Measurements from ENCODE around the gene WDR7.

Gene WDR7

DNA sequence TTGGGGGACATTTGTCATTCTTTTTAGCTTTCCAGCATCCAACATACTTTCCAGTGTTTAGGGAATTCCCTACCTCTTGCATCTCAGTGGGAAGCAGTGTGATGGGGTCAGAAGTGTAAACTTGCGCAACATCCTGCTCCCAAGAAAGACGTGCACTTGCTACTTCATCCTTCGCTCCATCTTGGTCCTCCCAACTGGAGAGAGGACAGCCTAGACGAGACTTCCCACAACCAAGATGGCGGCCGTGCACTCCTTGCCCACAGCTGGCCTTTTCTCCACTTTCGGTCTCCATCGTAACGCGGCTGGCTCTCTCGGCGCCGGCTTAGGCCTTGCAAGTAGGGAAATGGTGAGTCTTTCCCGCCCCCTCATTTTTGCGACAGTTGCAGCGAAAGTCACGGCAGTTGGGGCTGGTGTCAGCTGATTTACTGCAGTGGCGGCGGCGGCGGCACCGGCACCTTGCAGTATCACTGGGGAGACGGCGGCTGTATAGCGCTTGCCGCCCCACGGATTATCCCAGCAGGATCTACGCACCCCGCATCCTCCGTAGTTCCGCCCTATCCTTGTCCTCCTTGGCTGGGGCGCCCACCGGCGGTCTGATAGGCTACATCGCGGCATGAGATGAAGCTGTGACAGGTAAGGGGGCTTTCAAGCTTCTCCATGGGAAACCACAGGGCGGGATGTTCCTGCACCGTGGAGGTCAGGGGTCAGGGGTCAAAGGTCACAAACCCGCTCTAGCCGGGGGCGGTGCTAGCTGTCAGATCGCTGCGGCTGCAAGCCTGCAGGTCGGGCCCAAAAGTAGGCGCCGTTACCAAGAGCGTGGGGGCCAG, at the start of gene WDR7:
Gene WDR7 (plus strand): TSS at position 416 of the 827 bp plus-strand sequence. CDS start 21,157 bp downstream, outside the sequence.
- DNase-seq (ENCODE audit: low read depth in 1 of 2, low spot score in 1 of 2), result peak; percentile 86 to 97

DNA sequence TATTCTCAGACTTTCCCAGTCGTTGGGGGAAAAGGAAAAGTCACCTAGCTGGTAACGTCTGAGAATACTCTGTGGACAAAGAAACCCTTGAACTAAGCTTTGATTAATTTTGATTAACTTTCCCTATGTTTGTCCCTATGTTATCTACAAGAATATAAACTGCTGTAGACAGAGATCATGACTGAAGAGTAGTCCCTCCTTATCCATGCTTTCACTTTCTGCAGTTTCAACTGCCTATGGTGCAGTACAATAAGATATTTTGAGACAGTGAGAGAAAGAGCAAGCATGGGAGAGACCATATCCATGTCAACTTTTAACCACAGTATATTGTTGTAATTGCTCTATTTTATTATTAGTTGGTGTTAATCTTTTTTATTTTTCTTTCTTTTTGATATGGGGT, 44.5 kb upstream of the WDR7 start:
- no peak for DNase-seq (ENCODE audit: low read depth in 1 of 2, low spot score in 1 of 2)

DNA sequence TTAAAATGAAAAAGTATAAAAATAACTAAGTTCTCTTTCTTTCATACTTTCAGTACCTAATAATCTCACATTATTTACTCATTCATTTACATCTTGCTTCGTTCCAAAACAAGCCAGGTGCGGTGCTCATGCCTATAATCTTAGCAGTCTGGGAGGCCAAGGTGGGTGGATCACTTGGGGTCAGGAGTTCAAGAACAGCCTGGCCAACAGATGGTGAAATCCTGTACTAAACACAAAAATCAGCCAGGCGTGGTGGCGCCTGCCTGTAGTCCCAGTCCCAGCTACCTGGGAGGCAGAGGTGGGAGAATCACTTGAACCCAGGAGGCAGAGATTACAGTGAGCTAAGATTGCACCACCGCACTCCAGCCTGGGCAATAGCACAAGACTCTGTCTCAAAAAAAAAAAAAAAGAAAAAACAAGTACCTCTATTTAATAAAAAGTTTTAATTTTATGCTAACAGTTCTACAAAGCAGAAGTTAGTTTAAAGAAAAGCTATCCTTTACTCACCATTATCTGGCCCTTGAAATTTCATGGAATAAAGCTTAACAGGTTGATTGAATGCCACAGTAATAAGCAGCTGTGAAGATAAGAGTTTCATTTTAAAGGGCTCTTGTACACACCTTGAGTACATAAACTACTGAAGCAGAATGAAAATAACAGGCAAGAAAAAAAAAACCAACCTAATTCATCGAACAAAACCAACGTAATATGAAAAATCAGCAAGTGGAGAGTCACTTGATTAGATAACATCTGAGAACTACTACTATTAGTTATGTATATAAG, 35.2 kb upstream of the WDR7 start:
- DNase-seq (ENCODE audit: low read depth in 1 of 2, low spot score in 1 of 2), result no peak

- DNase-seq (ENCODE audit: low read depth in 1 of 2, low spot score in 1 of 2), result no peak
Observed at GRCh38 chr18:56627991-56628390, 23.2 kb upstream of the WDR7 start.

DNA sequence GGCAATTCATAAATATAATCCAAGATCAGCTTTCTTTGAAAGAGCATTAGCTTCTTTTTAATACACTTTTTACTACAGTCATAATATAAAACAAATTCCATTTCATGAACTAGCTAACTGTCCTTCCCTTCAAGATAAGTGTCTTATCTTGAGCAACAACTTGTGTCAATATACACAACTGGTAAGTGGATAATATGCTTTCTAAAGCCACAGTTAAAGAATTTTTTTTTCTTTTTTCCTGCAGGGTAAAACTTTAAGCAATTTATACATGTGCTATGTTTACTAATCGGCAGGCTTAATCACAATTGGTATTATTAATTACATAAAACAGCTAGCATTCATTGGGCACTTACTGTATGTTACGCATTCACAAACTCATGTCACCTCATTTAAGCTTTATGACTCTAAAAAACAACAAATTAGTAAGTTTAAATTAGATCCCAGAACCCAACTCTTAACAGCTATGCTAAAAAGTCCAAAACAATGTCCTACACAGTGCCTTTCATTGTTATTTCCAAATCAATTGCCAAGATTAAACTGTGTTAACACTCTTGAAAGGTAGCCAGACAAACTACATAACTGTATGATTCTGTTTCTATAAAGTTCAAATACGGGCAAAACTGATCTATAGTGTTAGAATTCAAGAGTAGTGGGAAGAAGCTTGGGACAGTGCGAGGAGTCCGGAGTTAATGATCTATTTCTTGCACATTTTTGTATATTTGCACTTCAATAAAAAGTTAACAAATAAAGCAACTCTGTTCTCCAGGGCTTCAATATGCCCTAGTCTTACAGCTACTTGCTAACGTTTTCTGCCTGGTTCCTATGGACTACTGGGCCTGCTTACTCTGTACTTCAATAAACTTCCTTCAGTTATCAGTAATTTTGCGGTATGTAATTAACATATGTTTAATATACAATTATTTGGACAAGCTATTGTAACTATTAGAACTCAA, 18.8 kb upstream of the WDR7 start:
- DNase-seq (ENCODE audit: low read depth in 1 of 2, low spot score in 1 of 2), result no peak

GRCh38 chr18:56635007-56635406, 16.2 kb upstream of the WDR7 start:
- no peak for DNase-seq (ENCODE audit: low read depth in 1 of 2, low spot score in 1 of 2)

- no peak for DNase-seq (ENCODE audit: low read depth in 1 of 2, low spot score in 1 of 2)
Observed at GRCh38 chr18:56637176-56637575, 14.0 kb upstream of the WDR7 start.

DNA sequence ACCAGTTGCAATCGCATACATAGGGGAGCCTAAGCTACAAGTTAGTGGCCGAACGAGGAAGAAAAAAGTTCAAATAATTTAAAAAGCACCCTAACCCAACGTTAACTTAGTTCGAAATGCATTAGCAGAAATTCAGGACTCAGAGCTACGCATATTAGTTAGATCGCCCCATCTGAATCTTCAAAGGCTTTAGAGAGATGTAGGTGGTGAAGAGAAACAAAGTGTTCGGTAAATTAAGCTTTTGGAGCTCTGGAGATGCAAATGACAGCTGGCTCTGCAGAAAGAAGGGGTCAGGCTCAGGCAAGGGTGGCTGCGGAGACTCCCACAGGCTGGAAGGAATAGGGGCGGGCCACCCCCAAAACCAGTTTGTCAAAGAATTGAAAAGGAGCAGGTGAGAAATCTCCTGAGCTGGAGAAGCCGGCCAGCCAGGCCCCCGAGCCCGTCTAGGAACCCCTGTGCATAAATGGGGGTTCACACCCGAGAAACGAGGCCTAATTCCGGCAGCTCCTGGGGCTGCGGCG, 13.4 kb upstream of the WDR7 start:
- DNase-seq (ENCODE audit: low read depth in 1 of 2, low spot score in 1 of 2), result no peak

GRCh38 chr18:56638232-56639103, 12.7 kb upstream of the WDR7 start, which contains the start of gene TXNL1:
Gene TXNL1, minus strand, starts transcription at chr18:56638592. Its CDS starts 152 bp downstream, at chr18:56638440.
- DNase-seq (ENCODE audit: low read depth in 1 of 2, low spot score in 1 of 2), result peak; percentile 97 to 100

DNA sequence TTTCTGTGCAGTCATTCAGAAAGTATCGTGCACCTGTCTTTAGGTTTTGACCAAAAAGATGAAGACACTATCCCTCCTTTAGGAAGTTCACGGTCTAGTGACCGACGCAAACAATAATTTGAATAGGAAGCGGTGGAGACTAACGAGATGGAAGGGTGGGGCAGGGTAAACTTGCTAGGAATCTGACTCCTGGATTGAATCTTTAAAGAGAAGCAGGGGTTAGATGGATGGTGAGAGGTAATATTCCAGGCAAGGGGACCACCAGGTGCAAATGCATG, 12.1 kb upstream of the WDR7 start:
- no peak for DNase-seq (ENCODE audit: low read depth in 1 of 2, low spot score in 1 of 2)

DNA sequence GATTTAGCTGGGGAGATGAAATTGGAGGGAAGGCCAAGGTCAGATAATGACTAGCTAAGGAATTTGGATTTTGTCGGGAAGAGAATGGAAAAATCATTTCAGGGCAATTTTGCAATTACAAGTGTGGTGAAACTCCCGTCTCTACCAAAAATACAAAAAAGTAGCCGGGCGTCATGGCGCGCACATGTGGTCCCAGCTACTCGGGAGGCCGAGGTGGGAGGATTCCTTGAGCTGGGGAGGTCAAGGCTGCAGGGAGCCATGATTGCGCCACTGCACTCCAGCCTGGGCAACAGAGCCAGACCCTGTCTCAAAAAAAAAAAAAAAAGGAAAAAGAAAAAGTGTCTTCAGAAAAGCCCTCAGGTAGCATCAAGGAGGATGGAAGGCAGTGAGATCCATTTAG, 11.6 kb upstream of the WDR7 start:
- DNase-seq (ENCODE audit: low read depth in 1 of 2, low spot score in 1 of 2), result no peak

DNA sequence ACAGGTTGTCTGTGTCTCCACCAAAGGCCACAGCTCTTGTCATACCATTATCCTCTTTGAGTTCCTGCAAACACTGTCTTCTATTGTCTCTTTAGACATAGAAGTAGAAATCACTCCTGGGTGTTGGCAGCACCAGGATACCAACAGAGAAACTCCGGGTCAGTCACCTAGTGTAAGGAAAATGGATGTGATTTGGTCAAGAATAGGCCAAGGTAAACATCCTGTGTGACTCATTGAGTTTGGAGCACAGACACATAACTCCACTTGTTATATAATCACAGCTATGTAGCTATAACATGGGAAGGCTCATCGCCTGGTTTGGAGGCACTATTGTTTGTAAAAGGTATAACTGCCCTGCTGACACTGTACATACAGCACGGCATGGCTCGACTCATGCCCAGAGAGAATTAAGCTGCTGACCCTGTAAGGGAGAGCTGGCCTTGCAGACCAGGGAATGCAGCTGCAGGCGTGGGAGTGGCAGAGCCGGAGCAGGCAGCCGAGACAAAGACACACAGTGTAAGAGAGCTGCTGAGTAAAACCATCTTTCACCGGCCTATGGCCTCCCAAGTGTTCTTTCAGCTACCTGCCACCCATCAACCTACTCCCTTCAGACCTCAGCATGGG, 9.3 kb upstream of the WDR7 start:
- DNase-seq (ENCODE audit: low read depth in 1 of 2, low spot score in 1 of 2), result no peak

GRCh38 chr18:56643381-56643780, 7.8 kb upstream of the WDR7 start:
- DNase-seq (ENCODE audit: low read depth in 1 of 2, low spot score in 1 of 2), result no peak

GRCh38 chr18:56645415-56646016, 5.6 kb upstream of the WDR7 start:
- DNase-seq (ENCODE audit: low read depth in 1 of 2, low spot score in 1 of 2), result no peak

DNA sequence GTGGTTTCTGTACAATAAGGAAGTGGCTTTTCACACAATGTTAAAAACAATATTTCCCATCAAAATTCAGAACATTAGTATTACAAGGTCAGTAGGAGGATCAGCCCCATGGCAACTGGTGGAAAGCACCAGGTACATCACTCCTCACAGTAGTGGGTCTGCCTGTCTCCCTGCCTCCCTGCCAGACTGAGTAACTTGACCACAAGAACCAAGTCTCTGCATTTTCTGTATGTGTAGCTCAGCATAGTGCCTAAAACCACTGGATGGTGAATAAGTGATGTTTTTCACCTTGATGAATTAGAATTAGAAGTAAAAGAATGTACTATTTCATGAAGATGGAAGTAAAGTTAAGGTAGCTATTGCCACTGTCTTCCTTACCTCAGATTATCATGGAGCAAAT, 4.1 kb upstream of the WDR7 start:
- no peak for DNase-seq (ENCODE audit: low read depth in 1 of 2, low spot score in 1 of 2)

DNA sequence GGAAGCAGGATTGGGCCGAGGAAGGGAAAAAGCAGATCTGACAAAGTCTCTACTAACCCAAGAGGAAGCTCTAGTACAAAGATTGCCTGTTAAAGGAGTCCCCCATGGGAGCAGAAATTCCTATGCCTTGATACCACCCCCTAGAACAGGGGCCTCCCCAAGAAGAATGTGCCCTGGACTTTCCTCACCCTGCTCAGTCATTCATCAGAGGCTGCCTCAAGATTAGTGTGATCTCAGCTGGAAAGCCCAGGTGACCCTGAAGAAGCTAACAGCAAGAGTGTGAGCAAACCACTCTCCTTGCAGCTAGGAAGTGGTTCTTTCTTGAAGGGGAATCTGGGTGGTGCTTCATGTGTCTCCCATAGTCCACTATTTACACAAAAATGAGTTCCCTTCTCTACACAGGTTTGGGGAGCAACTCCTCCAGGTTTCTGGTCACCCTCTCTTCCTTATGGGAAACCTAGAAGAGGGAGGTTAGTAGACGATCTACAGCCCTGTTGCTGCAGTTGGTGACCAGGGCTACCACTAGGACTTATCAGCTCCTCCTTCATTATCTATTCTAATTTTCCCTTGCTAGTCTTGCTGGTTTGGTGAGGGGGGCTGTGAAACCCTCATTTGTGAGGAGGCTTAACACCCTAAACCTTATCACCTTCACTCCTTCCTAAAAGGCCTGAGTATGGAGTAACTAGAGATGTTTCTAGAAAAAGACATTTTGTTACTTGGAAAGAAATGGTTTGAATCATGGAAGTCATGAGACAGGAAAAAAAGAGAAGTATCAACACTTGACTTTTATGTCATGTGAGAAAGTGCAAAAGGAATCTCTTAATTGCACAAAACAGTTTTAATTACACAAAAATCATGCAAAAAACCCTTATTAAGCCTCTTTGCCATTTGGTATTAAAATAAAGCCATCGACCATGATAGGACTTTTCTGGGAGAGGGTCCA, 2.9 kb upstream of the WDR7 start:
- DNase-seq (ENCODE audit: low read depth in 1 of 2, low spot score in 1 of 2), result no peak

DNA sequence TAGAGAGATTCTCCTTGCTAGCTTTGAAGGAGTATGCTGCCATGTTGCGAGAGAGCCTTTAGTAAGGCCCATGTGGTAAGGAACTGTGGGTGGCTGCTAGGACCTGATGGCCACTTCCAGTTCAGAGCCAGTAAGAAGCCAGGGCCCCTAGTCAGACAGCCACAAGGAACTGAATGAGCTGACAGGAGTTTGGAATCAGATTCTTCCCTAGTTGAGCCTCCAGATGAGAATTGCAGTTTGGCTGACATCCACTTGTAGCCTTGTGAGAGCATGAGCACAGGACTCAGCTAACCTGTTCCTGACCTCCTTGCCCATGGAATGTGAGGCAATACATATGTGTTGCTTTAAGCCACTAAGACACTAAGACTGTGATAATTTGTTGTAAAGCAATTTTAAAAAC, 1.2 kb upstream of the WDR7 start:
- no peak for DNase-seq (ENCODE audit: low read depth in 1 of 2, low spot score in 1 of 2)

DNA sequence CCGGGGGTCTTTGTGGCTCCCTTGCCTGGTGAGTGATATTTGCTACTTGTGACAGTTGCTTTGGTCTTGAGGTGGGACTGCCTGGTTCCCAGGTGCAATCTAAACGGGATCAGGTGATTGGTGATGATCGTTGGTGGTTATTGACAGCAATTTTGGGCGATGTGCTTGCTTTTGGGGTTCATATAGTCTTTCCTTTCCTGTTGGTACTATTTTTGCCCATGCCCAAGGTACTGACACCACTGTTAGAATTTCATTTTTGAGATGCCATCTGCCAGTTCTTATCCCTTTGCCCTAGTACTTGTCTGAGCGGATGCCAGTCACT, 573 bp downstream of the WDR7 start:
- no peak for DNase-seq (ENCODE audit: low read depth in 1 of 2, low spot score in 1 of 2)
